ENCODE data around the gene CAMSAP3. TPM values are rescaled to one million over a fixed set of nuclear protein-coding genes. Genes with fewer than 3 reads are reported as not detected.
A peak's percentile ranks its signal among the peaks of the same experiment; 100 is the strongest.

CAMSAP3 gene
- total and polyA plus RNA-seq, 5 donors from 2014 or later = not detected

GRCh38 chr19:7657131-7657751 lies 61.6 kb downstream of the CAMSAP3 start:
- peak overlapping the region in 3 of 4 donors; percentile 33 to 79 (median 56) for H3K4me3 Mint-ChIP-seq
- no peak overlapping the region for H3K4me3 ChIP-seq (ENCODE audit: low read depth, low read length)
- no peak overlapping the region for H3K27ac ChIP-seq (ENCODE audit: insufficient read depth, low read length, poor library complexity, severe bottlenecking)
- H3K9me3 ChIP-seq (ENCODE audit: control insufficient read depth in 2 of 2, low read length in 2 of 2) = no peaks in the 10 kb centered on the region
- no peaks in the 10 kb centered on the region for H3K36me3 Mint-ChIP-seq
- H3K27me3 ChIP-seq (ENCODE audit: control insufficient read depth, insufficient read depth, low read length) = no peaks in the 10 kb centered on the region
- peak in 1 of 3 donors; percentile 61 for DNase-seq
- H3K9me3 Mint-ChIP-seq = no peaks in the 10 kb centered on the region
- peak overlapping the region; percentile 20 to 91 (median 20) for H3K27ac Mint-ChIP-seq
- no peaks in the 10 kb centered on the region for H3K36me3 ChIP-seq (ENCODE audit: control insufficient read depth, insufficient read depth, low read length)
- peaks cover 2% of the 10 kb centered on the region for H3K27me3 Mint-ChIP-seq
- peaks cover 7 to 28% (median 19%) of the 10 kb centered on the region in 4 donors for H3K4me1 Mint-ChIP-seq
- peaks cover 16% of the 10 kb centered on the region for H3K4me1 ChIP-seq (ENCODE audit: control insufficient read depth, insufficient read depth, low read length, poor library complexity, severe bottlenecking)
- ATAC-seq (ENCODE audit: low read depth in 2 of 2) = peak in 1 of 2 donors; percentile 11

GRCh38 chr19:7658219-7658686 lies 62.6 kb downstream of the CAMSAP3 start:
- Mint-ChIP-seq H3K4me1 (peaks cover 6 to 22% (median 14%) of the 10 kb centered on the region in 4 donors), H3K4me3 (peak overlapping the region; percentile 36 to 79 (median 78)), H3K27ac (peak overlapping the region; percentile 34 to 91 (median 53)), H3K36me3 (no peaks in the 10 kb centered on the region), H3K9me3 (no peaks in the 10 kb centered on the region), H3K27me3 (peaks cover 6% of the 10 kb centered on the region)
- peak; percentile 89 to 92 for ATAC-seq (ENCODE audit: low read depth in 2 of 2)
- H3K4me3 ChIP-seq (ENCODE audit: low read depth, low read length) = peak overlapping the region; percentile 52
- H3K9me3 ChIP-seq (ENCODE audit: control insufficient read depth in 2 of 2, low read length in 2 of 2) = no peaks in the 10 kb centered on the region
- H3K36me3 ChIP-seq (ENCODE audit: control insufficient read depth, insufficient read depth, low read length) = no peaks in the 10 kb centered on the region
- DNase-seq = peak; percentile 20 to 92 (median 63)
- peaks cover 14% of the 10 kb centered on the region for H3K4me1 ChIP-seq (ENCODE audit: control insufficient read depth, insufficient read depth, low read length, poor library complexity, severe bottlenecking)
- no peaks in the 10 kb centered on the region for H3K27me3 ChIP-seq (ENCODE audit: control insufficient read depth, insufficient read depth, low read length)
- H3K27ac ChIP-seq (ENCODE audit: insufficient read depth, low read length, poor library complexity, severe bottlenecking) = peak overlapping the region; percentile 67

- peak overlapping the region in 1 of 3 donors; percentile 64 for H3K27ac Mint-ChIP-seq
- no peaks in the 10 kb centered on the region for H3K36me3 ChIP-seq (ENCODE audit: control insufficient read depth, insufficient read depth, low read length)
- H3K9me3 ChIP-seq (ENCODE audit: control insufficient read depth in 2 of 2, low read length in 2 of 2) = no peaks in the 10 kb centered on the region
- DNase-seq = no peak
- H3K27me3 ChIP-seq (ENCODE audit: control insufficient read depth, insufficient read depth, low read length) = no peaks in the 10 kb centered on the region
- H3K4me3 Mint-ChIP-seq = peak overlapping the region in 1 of 4 donors; percentile 38
- peaks cover 14% of the 10 kb centered on the region for H3K4me1 ChIP-seq (ENCODE audit: control insufficient read depth, insufficient read depth, low read length, poor library complexity, severe bottlenecking)
- H3K4me3 ChIP-seq (ENCODE audit: low read depth, low read length) = no peak overlapping the region
- H3K27me3 Mint-ChIP-seq = peaks cover 22% of the 10 kb centered on the region
- H3K4me1 Mint-ChIP-seq = peaks cover 6 to 21% (median 12%) of the 10 kb centered on the region in 4 donors
- ATAC-seq (ENCODE audit: low read depth in 2 of 2) = no peak
- no peaks in the 10 kb centered on the region for H3K9me3 Mint-ChIP-seq
- H3K27ac ChIP-seq (ENCODE audit: insufficient read depth, low read length, poor library complexity, severe bottlenecking) = no peak overlapping the region
- no peaks in the 10 kb centered on the region for H3K36me3 Mint-ChIP-seq
Measured at GRCh38 chr19:7661744-7662538, 66.3 kb downstream of the CAMSAP3 start.

GRCh38 chr19:7662657-7663056 lies 67.0 kb downstream of the CAMSAP3 start:
- DNase-seq (no peak), ATAC-seq (ENCODE audit: low read depth in 2 of 2) (no peak)
- peaks cover 25% of the 10 kb centered on the region for H3K27me3 Mint-ChIP-seq
- Histone ChIP-seq H3K4me3 (ENCODE audit: low read depth, low read length) (no peak overlapping the region), H3K4me1 (ENCODE audit: control insufficient read depth, insufficient read depth, low read length, poor library complexity, severe bottlenecking) (peaks cover 7% of the 10 kb centered on the region), H3K27ac (ENCODE audit: insufficient read depth, low read length, poor library complexity, severe bottlenecking) (no peak overlapping the region), H3K36me3 (ENCODE audit: control insufficient read depth, insufficient read depth, low read length) (no peaks in the 10 kb centered on the region), H3K27me3 (ENCODE audit: control insufficient read depth, insufficient read depth, low read length) (no peaks in the 10 kb centered on the region), H3K9me3 (ENCODE audit: control insufficient read depth in 2 of 2, low read length in 2 of 2) (no peaks in the 10 kb centered on the region)
- H3K4me3 Mint-ChIP-seq = peak overlapping the region in 1 of 4 donors; percentile 69
- H3K27ac Mint-ChIP-seq = no peak overlapping the region
- peaks cover 6 to 14% (median 8%) of the 10 kb centered on the region in 4 donors for H3K4me1 Mint-ChIP-seq
- no peaks in the 10 kb centered on the region for H3K36me3 Mint-ChIP-seq
- no peaks in the 10 kb centered on the region for H3K9me3 Mint-ChIP-seq

- no peaks in the 10 kb centered on the region for H3K4me1 ChIP-seq (ENCODE audit: control insufficient read depth, insufficient read depth, low read length, poor library complexity, severe bottlenecking)
- Mint-ChIP-seq H3K4me1 (peaks cover 0 to 5% (median 0%) of the 10 kb centered on the region in 4 donors), H3K4me3 (no peak overlapping the region), H3K27ac (peak overlapping the region in 1 of 3 donors; percentile 56), H3K9me3 (no peaks in the 10 kb centered on the region), H3K36me3 (no peaks in the 10 kb centered on the region), H3K27me3 (peaks cover 25% of the 10 kb centered on the region)
- no peak overlapping the region for H3K27ac ChIP-seq (ENCODE audit: insufficient read depth, low read length, poor library complexity, severe bottlenecking)
- DNase-seq (no peak), ATAC-seq (ENCODE audit: low read depth in 2 of 2) (no peak)
- no peaks in the 10 kb centered on the region for H3K9me3 ChIP-seq (ENCODE audit: control insufficient read depth in 2 of 2, low read length in 2 of 2)
- no peaks in the 10 kb centered on the region for H3K27me3 ChIP-seq (ENCODE audit: control insufficient read depth, insufficient read depth, low read length)
- no peaks in the 10 kb centered on the region for H3K36me3 ChIP-seq (ENCODE audit: control insufficient read depth, insufficient read depth, low read length)
- no peak overlapping the region for H3K4me3 ChIP-seq (ENCODE audit: low read depth, low read length)
Measured at GRCh38 chr19:7663706-7664105, 68.0 kb downstream of the CAMSAP3 start.

- Histone ChIP-seq H3K4me1 (ENCODE audit: control insufficient read depth, insufficient read depth, low read length, poor library complexity, severe bottlenecking) (peaks cover under 1% of the 10 kb centered on the region), H3K36me3 (ENCODE audit: control insufficient read depth, insufficient read depth, low read length) (no peaks in the 10 kb centered on the region), H3K27me3 (ENCODE audit: control insufficient read depth, insufficient read depth, low read length) (no peaks in the 10 kb centered on the region), H3K4me3 (ENCODE audit: low read depth, low read length) (no peak overlapping the region), H3K27ac (ENCODE audit: insufficient read depth, low read length, poor library complexity, severe bottlenecking) (no peak overlapping the region), H3K9me3 (ENCODE audit: control insufficient read depth in 2 of 2, low read length in 2 of 2) (no peaks in the 10 kb centered on the region)
- H3K4me1 Mint-ChIP-seq = peaks cover 0 to under 1% (median under 1%) of the 10 kb centered on the region in 4 donors
- H3K36me3 Mint-ChIP-seq = no peaks in the 10 kb centered on the region
- no peak overlapping the region for H3K27ac Mint-ChIP-seq
- no peaks in the 10 kb centered on the region for H3K9me3 Mint-ChIP-seq
- peaks cover 29% of the 10 kb centered on the region for H3K27me3 Mint-ChIP-seq
- DNase-seq (no peak), ATAC-seq (ENCODE audit: low read depth in 2 of 2) (no peak)
- no peak overlapping the region for H3K4me3 Mint-ChIP-seq
Measured at GRCh38 chr19:7665076-7665475, 69.4 kb downstream of the CAMSAP3 start.
